HG02840 (cell line): ENCODE measurements around the gene SLC8A3.

ENCODE experiments used
- ATAC-seq: cut with Tn5 transposase; IDR thresholded peaks from one replicate; pipeline ENCODE4 v1.9.1; 2021; ENCODE audit warnings: mild to moderate bottlenecking, moderate library complexity, moderate number of reproducible peaks; ENCODE audit not compliant: unreplicated experiment, low FRiP score

The SLC8A3 gene

DNA sequence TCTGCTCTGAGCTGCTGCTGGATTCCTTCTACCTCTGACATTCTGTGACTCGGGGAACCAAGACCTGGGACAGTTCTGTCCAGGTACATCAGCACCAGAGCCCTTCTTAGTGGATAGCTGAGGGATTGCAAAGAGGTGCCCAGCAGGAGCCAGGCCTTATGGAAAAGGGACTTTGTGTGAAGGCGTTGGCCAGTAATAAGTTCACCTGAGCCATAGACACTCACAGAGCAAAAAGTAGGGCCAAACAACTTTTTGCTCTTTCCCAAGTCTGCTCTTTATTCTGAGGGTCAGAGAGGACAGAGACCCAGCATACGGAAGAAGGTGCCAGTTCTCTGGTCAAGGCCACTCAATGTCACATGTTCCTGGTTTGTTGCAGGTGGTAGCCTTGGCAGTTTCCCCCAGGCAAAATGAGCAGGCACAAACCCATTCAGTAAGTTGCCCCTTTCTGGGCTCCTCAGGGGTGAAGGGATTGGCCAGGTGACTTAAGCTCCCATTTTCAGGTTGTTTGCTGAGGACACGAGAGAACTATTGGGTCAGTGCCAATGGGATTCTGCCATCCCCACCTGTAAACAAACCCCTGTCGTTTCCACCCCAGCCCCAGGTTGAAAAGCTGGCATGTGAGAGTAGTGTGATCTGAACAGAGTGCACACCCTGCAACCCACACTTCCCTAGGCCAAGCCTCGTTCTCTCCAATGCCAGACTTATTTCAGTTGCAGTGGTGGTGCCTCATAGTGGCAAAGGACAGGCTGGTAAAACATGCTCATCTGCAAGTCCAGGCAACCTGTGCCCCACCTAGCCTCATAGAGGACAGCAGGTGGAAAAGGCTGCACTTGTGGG lies 159.2 kb downstream of the SLC8A3 start:
- no peak for ATAC-seq

DNA sequence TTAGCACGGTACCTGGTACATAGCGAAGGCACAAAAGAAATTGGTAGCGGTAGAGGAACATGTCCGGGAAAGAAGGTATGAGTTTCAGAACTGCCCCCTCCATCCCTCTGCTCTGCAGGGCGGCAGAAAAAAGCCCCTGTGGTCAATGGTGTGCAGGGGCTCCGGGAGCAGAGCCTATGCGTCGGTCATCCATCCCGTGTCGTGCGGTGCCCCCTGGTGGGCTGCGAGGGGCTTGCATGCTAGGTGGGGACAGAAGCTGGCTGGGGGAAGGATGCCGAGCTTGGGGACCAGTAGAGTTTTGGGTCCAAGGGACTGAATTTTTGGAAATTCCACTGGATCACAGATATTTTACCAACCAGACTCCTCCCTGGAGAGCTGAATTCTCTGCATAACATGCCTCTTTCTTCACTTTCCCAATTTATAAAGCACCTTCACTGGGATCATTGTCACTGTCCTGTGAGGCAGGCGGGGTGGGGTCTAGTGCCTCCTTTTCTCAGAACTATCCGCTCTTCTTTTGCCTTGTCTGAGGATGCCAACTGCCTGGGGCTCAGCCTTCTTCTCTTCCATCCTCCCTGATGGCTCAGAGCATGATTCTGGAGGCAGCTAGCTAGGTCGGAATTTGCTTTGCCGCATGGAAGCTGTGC lies 160.8 kb downstream of the SLC8A3 start:
- ATAC-seq, result no peak

DNA sequence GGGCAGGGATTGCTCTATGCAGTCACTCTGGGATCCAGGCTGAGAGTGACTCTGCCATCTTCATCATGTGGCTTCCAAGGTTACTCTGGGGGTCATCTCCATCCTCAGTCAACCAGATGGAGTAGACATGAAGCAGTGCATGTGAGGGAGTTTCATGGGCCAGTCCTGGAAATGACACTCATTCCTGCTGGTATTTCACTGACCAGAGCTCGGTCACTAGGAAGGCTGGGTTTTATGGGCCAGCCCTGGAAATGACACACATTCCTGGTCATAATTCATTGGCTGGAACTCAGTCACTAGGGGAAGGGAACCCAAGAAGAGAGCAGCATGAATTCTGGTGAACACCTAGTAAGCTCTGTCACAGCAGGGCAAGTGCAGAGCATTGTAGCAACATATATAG lies 164.9 kb downstream of the SLC8A3 start:
- ATAC-seq, result no peak

DNA sequence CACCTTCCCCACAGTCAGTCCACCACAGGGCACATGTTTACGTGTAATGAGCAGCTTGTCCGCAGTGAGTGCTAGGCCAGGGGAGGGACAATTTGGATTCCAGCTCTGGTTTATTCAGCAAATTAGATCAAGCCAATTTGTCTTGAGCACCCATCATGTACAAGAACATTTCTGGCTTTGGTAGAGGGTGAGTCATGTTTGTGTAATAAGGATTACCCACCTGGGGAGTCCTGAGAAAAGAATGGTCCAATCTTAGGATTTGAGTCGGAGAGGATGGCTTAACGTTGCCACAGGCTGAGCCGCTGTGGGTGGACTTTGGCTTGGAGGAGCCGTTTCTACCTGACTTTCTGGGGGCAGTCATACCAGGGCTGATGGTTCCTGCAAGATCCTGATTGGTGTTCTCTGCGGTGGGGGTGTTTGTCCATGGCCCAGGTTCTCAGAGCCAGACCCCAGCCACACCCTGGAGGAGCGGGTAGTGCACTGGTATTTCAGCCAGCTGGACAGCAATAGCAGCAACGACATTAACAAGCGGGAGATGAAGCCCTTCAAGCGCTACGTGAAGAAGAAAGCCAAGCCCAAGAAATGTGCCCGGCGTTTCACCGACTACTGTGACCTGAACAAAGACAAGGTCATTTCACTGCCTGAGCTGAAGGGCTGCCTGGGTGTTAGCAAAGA lies 165.8 kb downstream of the SLC8A3 start:
- no peak for ATAC-seq

DNA sequence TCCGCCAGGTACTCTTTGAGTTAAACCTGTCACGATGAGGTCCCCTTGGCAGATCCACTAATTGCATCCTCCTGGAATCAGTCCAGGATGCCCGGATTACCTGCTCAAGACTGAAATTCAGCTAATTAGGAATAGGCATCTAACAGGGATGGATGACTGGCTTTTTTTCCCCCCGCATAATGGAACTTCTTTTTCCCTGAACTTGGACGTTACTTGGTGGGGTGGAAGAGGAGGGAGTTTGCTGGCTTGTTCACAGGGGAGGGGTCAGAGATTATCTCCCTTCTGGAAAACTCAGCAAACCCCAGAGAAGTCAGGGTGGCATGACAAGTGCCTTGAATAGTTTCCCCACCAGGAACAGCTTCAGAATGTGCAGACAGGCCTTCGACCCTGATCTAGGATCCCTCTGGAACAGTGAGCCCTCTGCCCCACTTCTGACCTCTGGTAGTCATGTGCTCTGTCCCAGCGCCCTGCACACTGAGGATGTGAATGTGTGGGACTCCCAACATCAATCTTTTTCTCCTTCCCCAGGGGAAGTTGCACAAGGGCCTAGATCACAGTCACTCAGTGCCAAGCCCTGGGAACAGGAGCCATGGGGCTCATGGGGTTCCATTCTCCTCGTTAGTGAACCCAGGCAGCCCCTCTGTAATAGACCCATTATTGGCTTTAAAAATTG lies 167.1 kb downstream of the SLC8A3 start:
- ATAC-seq, result no peak

DNA sequence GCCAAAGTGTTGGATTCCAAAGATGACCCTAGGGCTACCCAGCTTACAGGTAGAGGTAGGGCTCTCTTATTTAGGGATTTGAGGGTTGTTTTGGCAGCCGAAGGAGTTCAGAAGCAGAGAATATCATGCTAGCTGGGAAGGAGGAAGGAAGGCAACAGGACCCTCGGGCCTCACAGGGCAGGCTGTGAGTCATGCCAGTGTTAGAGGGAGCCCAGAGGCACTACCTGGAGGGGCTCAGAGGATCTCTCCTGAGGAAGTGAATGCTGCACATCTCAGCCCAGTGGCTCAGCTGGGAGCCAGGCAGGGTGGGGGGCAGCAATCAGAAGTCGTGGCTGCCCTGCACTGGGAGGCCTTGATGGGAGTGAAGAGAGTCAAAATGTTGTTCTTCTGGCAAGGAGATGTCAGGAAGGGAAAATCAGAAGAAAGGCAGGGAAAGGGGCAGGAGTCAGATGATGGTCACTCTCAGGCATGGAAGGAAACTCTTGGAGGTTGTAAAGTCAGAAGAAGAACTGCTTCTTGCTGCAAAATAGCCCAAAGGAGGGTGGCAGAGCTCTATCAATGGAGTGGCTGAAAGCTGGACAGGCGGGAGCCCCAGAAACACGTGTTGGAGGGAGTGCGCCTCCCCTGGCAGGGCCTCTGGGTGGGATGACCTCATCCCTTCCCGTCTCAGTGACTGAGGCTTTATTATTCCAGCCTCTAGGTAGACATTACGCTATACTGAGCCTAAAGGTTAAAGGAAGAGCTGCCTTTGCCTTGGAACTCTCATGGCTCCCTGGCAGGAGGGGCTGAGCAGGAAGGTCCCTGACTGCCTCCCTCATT lies 168.2 kb downstream of the SLC8A3 start:
- no peak for ATAC-seq

DNA sequence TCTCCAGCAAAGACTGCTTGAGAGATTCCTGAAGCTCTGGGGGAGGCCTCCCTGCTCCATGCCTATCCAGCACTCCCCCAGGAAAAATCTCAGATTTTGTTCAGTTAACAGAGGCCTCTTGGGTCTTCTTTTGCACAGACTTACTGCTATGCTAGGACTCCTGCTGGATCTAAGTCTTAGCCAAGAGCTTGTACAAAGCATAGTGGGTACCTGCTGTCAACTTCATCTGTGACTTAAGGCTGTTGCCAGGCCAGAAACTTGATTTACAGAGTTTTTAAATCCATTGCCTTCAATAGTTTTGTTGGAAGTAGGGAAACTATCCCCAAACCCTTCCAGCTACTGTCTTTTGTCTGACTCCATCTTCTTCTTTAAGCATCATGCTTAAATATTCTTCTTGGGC lies 169.1 kb downstream of the SLC8A3 start:
- ATAC-seq, result no peak

DNA sequence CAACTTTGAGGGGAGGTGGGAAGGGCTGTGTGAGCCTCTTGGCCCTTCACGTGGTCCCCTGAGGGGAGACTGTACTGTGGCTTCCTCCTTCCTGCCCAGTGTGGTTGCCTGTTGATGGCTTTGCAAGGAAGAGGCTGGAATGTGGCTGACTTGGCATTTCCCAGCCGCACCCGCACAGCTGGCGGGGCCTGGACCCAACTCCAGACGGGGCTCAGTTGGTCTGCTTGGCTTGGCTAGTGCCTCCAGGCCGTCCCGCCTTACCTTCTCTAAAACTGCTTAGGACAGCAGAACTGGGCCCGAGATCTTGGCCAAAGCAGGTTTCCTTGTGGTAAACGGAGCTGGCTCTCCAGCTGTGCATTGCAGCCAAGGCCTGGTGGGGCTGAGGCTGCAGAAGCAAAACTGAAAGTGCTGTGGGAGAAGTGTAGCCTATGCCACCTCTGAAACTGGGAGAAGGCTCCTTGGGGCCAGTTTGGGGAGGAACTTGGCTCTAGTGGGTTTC lies 170.0 kb downstream of the SLC8A3 start:
- no peak for ATAC-seq

DNA sequence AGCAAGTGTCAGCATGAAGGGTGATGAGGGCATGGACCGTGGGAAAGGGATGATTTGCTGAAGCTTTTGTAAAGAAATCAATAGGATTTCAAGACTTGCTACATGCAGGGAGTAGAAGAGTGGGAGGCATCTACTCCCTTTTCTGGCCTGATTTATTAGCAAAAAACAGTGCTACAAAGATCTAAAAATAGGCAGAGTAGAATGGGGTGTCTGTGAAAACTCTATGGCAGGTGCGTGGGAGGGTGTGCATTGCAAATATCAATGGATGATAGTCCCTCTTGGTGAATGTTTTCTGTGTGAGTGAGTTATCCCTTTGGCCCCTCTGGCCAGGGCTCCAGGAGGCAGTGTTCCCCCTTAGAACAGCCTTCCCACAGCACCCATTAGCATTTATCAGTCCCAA lies 170.5 kb downstream of the SLC8A3 start:
- no peak for ATAC-seq

DNA sequence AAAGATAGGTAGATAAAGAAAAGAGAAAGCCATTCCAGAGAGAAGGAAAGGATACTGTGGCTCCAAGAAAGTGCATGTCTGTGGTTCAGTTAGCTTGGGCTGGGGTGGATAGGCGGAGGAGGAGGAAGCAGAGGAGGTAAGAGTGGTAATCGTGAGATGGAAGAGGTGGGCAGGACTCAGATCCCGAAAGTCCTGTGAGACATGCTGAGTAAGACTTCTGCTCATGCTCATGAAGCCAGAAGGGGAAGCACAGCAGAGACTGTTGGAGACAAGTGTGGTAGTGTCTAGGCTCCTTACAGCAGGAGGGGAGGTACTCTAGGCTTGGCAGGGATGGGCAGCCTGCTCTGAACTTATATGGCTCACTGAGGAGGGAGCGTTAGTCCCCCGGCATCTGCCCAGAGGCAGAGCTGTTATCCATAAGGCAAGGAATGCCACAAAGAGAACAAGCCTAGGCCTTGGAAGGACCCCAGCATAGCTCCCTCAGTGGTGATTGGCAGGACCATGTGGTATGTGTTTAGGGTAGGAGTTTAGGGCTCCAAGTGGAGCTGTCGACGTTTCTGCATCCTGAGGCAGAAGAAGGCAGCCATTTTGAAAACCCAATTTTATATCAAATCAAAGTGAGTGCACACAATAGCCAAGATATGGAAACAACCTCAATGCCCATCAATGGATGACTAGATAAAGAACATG lies 174.2 kb downstream of the SLC8A3 start:
- no peak for ATAC-seq

DNA sequence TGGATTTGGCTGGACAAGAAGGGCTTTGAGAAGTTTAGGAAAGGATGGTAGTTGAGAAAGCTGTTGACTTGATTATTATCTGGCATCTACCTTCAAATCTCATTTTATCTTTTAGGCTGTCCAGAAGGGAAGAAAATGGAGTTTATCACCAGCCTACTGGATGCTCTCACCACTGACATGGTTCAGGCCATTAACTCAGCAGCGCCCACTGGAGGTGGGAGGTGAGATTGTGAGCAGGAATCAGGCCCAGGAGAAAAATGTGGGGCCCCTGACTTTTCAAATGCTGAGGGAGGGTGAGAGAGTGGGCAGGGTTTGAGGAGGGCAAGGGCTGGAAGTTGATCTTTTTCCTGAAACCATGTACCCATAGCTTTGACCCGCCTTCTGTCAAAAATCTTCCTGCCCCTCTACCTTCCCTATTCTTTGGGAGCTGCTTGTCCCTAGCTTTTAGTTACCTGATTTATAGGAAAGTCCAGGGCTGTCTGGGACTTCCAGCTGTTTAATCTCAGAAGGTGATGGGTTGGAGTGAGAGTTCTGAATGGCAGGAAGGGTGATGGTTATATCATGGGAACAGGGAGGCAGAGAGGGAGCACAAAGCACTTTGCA lies 175.4 kb downstream of the SLC8A3 start:
- ATAC-seq, result no peak

DNA sequence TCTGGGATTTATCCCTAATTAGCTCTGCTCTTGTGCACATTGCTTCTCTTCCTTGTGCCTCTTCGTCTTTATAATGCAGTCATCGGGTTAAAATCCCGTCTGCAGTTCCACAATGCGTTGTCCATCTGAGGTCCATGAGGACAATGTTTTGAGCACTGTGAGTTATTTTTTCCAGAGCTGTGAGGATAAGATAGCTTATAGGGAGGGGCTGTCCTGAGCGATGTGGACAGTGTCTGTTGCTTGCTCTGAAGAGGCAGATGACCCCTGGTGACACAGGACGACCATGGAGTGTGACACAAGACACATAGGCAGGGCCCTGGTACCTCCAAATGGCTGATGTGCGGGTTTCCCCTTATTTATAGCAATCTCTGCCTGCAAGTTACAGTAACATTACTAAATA lies 177.0 kb downstream of the SLC8A3 start:
- ATAC-seq, result no peak

DNA sequence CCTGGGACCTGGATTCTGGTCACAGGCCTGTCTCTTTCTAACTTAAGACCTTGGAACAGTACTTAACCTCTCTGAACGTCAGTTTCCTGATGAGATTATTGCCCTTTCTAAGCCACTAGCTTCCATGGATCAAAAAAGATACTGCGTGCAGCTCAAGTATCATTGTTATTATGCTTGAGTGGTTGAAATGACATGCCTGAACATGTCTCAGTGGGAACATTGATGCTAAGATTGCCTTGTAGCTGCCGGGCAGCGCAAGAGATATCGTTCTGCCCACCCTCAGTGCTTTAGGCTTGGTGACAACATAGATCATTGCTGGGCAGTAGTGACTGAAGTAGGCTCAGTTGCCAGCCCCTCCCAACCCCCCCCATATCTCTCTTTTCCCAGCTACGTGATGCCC lies 177.7 kb downstream of the SLC8A3 start:
- no peak for ATAC-seq

DNA sequence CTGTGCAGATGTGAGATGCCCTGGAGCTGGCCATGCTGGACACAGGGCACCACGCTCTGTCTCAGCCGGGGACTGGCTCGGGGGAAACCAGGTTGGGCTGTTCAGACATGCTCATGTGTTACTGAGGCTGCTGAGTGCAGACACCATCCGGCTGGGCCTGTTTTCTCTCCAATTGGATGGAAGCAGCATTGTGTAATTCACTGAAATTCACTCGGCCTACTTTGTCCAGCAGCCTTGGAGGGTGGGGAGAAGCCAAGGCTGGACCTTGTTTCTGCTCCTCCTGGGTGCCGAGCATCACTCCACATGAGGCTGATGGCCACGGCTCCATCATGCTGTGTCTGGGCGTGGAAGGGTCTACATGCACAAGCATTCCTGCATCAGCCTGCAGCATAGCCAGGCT lies 178.8 kb downstream of the SLC8A3 start:
- no peak for ATAC-seq

DNA sequence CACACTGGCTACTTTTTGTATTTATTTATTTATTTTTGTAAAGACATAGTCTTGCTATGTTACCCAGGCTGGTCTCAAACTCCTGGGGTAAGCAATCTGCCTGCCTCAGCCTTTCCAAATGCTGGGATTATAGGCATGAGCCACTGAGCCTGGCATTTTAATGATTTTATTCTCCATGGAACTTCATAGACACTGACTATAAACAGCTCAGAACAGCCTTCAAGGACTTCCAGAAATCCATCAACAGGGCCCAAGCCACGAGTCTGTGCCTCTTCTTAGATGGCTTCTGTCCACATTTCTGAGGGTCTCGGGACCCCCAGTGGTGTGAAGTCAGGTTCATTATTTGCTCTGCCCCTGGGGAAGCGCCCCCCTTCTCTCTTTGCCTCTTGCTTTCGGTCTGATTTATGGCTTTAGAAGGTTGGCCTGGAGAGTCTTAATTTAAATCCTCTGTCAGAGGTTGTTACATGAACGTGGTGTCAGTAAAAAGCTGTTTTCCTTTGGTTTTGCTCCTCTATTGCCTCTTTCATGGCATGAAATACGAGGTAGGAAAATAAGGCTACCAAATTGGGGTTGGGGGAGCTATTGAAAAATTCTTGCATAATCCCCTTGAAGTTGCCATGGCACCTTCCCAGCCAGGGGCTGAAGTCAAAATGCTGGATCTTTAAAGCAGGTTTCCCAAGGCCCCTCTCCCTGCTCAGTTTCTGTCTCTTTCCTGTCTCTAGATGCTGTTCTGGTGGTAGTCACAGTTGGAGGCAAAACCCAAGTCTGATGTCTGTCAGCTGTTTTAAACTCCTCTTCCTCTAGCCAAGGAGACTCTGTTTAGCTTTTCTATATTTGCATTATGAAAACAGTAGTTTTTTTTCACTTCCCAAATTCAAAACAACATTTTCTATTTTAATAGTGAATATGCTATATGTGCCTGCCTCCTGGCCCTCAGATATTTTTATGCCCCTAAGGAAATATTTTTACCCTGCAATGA lies 180.2 kb downstream of the SLC8A3 start:
- ATAC-seq, result no peak

DNA sequence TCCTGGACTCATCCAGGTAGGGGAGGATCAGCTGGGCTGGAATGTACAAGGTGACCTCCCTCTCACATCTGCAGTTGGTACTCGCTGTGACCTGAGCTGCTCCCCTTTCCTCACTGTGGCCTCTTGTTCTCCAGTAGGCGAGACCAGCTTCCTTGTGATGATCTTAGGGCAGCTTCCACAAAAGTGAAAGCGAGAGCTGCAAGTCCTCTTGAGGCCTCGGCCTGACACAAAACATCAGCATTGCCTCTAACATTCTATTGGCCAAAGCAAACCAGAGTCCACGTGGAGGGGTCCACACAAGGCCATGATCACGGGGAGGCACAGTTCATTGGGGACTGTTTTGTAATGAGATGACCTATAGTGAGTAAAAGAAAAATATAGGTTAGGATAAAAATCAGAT lies 182.1 kb downstream of the SLC8A3 start:
- ATAC-seq, result no peak

DNA sequence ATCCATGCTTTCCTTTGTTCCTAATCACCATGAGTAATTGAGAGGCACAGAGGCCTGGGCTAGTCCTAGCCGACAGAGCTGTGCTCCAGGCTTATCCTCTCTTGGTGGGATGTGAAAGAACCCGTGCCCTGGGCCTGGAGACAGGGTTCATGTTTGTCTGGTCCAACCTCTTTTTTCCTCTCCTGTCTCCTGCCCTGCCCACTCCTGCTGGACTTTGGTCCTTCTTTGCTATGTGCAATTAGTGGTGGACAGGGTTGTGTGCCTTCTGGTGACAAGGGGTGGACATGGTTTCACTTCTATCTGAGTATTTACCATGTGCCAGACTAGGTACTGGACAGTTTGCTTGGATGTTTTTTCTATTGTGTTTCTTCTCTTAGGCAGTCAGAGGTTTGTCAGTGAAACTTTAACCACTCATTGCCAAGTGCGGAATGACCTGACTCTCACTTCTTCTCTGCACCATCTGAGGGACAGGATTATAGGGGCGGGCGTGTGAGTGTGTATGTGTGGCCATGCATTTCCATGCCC lies 183.4 kb downstream of the SLC8A3 start:
- no peak for ATAC-seq

DNA sequence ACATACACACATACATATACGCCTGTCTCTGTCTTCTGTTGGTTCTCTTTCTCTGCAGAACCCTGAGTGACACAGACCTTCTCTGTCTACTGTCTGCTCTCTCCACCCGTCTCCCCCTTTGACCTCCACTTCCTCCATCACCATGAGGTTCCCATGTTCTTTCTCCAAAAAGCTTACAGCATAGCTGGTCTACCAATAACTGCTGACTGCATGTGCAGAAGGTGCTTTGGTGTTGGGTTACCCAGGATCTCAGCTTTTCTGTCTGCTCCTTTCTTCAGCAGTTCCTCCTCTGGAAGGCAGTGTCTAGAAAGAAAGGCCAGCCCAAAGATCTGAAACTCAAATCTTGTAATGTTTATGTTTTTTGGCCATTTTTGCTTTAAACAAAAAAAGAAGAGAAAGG lies 184.0 kb downstream of the SLC8A3 start:
- no peak for ATAC-seq
